Type B pancreatic cell (in vitro differentiated cells): ENCODE results near the gene GCAT. TPM values are rescaled to one million over a fixed set of nuclear protein-coding genes. Genes with fewer than 3 reads are reported as not detected.

Experiments
- DNase-seq: peaks from one replicate; pipeline ENCODE4 v3.0.0; 2021; ENCODE audit warnings: mixed read lengths; ENCODE audit not compliant: unreplicated experiment; ENCODE audit errors: extremely low spot score
- H3K27ac Mint-ChIP-seq: 2 replicates; pipeline ENCODE4 v1.8.0; 2021; ENCODE audit warnings: mild to moderate bottlenecking, mixed read lengths
- H3K27me3 Mint-ChIP-seq: 2 replicates; pipeline ENCODE4 v1.8.0; 2021; ENCODE audit warnings: mixed read lengths
- H3K36me3 Mint-ChIP-seq: 2 replicates; pipeline ENCODE4 v1.8.0; 2021; ENCODE audit warnings: mixed read lengths
- H3K4me1 Mint-ChIP-seq: one replicate; pipeline ENCODE4 v1.8.0; 2021; ENCODE audit warnings: mixed read lengths; ENCODE audit not compliant: unreplicated experiment
- H3K4me3 Mint-ChIP-seq: 2 replicates; pipeline ENCODE4 v1.8.0; 2021; ENCODE audit warnings: mild to moderate bottlenecking, mixed read lengths
- H3K9me3 Mint-ChIP-seq: 2 replicates; pipeline ENCODE4 v1.8.0; 2021; ENCODE audit warnings: mixed read lengths
- CTCF ChIP-seq: fragments of 200-600 bp; sonication (generic); conservative IDR thresholded peaks from 2 replicates; pipeline ENCODE4 v1.5.0; 2021; ENCODE audit warnings: antibody characterized with exemption, mild to moderate bottlenecking
- total RNA-seq: library from RNA; stranded (reverse); gene quantifications from 2 replicates; pipeline ENCODE4 v1.2.1, GENCODE V29; 2021; ENCODE audit warnings: low replicate concordance

Gene GCAT
- total RNA-seq, 1 donor from 2014 or later: 27.4 TPM

GRCh38 chr22:37815593-37815992, 7.9 kb downstream of the GCAT start:
- H3K4me1 Mint-ChIP-seq: peaks cover 7% of the 10 kb centered on the region
- no peak overlapping the region for H3K27ac Mint-ChIP-seq
- peaks cover 17% of the 10 kb centered on the region for H3K27me3 Mint-ChIP-seq
- H3K4me3 Mint-ChIP-seq: no peak overlapping the region
- no peaks in the 10 kb centered on the region for H3K9me3 Mint-ChIP-seq
- no peak for DNase-seq
- H3K36me3 Mint-ChIP-seq: no peaks in the 10 kb centered on the region
- no peak for TF ChIP-seq CTCF

- H3K4me1 Mint-ChIP-seq: peaks cover 7% of the 10 kb centered on the region
- TF ChIP-seq CTCF: no peak
- no peak overlapping the region for H3K4me3 Mint-ChIP-seq
- peaks cover 22% of the 10 kb centered on the region for H3K27me3 Mint-ChIP-seq
- H3K9me3 Mint-ChIP-seq: no peaks in the 10 kb centered on the region
- H3K36me3 Mint-ChIP-seq: no peaks in the 10 kb centered on the region
- H3K27ac Mint-ChIP-seq: no peak overlapping the region
- no peak for DNase-seq
Measured at GRCh38 chr22:37816543-37817180, 8.9 kb downstream of the GCAT start.

- H3K27ac Mint-ChIP-seq: peak overlapping the region; percentile 71
- H3K27me3 Mint-ChIP-seq: peaks cover 32% of the 10 kb centered on the region
- H3K4me3 Mint-ChIP-seq: peak overlapping the region; percentile 83
- H3K36me3 Mint-ChIP-seq: no peaks in the 10 kb centered on the region
- peaks cover 12% of the 10 kb centered on the region for H3K4me1 Mint-ChIP-seq
- DNase-seq: peak; percentile 91
- peak; percentile 99 for TF ChIP-seq CTCF
- H3K9me3 Mint-ChIP-seq: no peaks in the 10 kb centered on the region
Measured at GRCh38 chr22:37817705-37818408, 10.1 kb downstream of the GCAT start.

- Mint-ChIP-seq H3K36me3 (no peaks in the 10 kb centered on the region), H3K4me1 (peaks cover 12% of the 10 kb centered on the region), H3K27me3 (peaks cover 39% of the 10 kb centered on the region), H3K9me3 (no peaks in the 10 kb centered on the region), H3K4me3 (peak overlapping the region; percentile 83), H3K27ac (no peak overlapping the region)
- peak; percentile 60 for TF ChIP-seq CTCF
- no peak for DNase-seq
Measured at GRCh38 chr22:37818409-37819104, 10.8 kb downstream of the GCAT start.

GRCh38 chr22:37819105-37819433, 11.3 kb downstream of the GCAT start:
- Mint-ChIP-seq H3K27me3 (peaks cover 44% of the 10 kb centered on the region), H3K27ac (no peak overlapping the region), H3K36me3 (no peaks in the 10 kb centered on the region), H3K9me3 (no peaks in the 10 kb centered on the region), H3K4me1 (peaks cover 12% of the 10 kb centered on the region), H3K4me3 (peak overlapping the region; percentile 71)
- no peak for TF ChIP-seq CTCF
- no peak for DNase-seq
